ENCODE results near the gene FXN. TPM values are rescaled to one million over a fixed set of nuclear protein-coding genes. Genes with fewer than 3 reads are reported as not detected.

Gene FXN
- total and polyA plus RNA-seq, 2 donors (not counting 1 experiment from before 2014, with no cell fraction given): 8.8 to 9.6 TPM

- H3K4me3 ChIP-seq (ENCODE audit: control extremely low read depth in 1 of 5, extremely low read depth in 1 of 5, insufficient read depth in 1 of 5, low read depth in 2 of 5, low read length in 4 of 5): no peak overlapping the region
- Mint-ChIP-seq H3K9me3 (ENCODE audit: insufficient read depth) (no peaks in the 10 kb centered on the region), H3K27ac (no peak overlapping the region), H3K27me3 (no peaks in the 10 kb centered on the region), H3K4me3 (no peak overlapping the region), H3K4me1 (no peaks in the 10 kb centered on the region)
- no peak for ATAC-seq (ENCODE audit: low read depth)
- H3K27me3 ChIP-seq (replicated peaks in 1 of 4; ENCODE audit: control extremely low read depth in 1 of 4, control insufficient read depth in 3 of 4, insufficient read depth in 4 of 4, low read length in 3 of 4): no peaks in the 10 kb centered on the region
- CTCF ChIA-PET: no interaction called here
- no peaks in the 10 kb centered on the region for H3K9me3 ChIP-seq (ENCODE audit: control extremely low read depth in 1 of 3, control insufficient read depth in 2 of 3, insufficient read depth in 1 of 3, low read length in 2 of 3)
- H3K79me2 ChIP-seq (ENCODE audit: control insufficient read depth, insufficient read depth, low read length): no peaks in the 10 kb centered on the region
- no peak overlapping the region for H3K27ac ChIP-seq (ENCODE audit: low read length in 2 of 2)
- no peak overlapping the region for H3K4me2 ChIP-seq (replicated peaks; ENCODE audit: low read depth, low read length, poor library complexity, severe bottlenecking)
- no peaks in the 10 kb centered on the region for H3K4me1 ChIP-seq (ENCODE audit: control insufficient read depth in 2 of 2, insufficient read depth in 2 of 2, low read length in 2 of 2)
- no peak overlapping the region for H2AFZ ChIP-seq (ENCODE audit: insufficient read depth, low read depth, low read length, poor library complexity, severe bottlenecking)
- TF ChIP-seq, protein P1, sequence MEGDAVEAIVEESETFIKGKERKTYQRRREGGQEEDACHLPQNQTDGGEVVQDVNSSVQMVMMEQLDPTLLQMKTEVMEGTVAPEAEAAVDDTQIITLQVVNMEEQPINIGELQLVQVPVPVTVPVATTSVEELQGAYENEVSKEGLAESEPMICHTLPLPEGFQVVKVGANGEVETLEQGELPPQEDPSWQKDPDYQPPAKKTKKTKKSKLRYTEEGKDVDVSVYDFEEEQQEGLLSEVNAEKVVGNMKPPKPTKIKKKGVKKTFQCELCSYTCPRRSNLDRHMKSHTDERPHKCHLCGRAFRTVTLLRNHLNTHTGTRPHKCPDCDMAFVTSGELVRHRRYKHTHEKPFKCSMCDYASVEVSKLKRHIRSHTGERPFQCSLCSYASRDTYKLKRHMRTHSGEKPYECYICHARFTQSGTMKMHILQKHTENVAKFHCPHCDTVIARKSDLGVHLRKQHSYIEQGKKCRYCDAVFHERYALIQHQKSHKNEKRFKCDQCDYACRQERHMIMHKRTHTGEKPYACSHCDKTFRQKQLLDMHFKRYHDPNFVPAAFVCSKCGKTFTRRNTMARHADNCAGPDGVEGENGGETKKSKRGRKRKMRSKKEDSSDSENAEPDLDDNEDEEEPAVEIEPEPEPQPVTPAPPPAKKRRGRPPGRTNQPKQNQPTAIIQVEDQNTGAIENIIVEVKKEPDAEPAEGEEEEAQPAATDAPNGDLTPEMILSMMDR (IDR thresholded peaks at IDR 0.05): no peak
- no peak for TF ChIP-seq EZH2 (IDR thresholded peaks at IDR 0.05; ENCODE audit: borderline replicate concordance, insufficient read depth, low read depth, low read length, poor library complexity, severe bottlenecking)
- no peak for DNase-seq
- no peaks in the 10 kb centered on the region for H3K36me3 ChIP-seq (replicated peaks in 1 of 2; ENCODE audit: control extremely low read depth in 1 of 2, control insufficient read depth in 1 of 2, extremely low read depth in 1 of 2, insufficient read depth in 2 of 2, low read length in 1 of 2)
- intact Hi-C loops (cut with micrococcal nuclease): no loop called here
- POLR2A ChIA-PET: no interaction called here
- WGBS (ENCODE audit: insufficient coverage): 96% methylated on average over 9 of the region's 9 CpGs
- no peak overlapping the region for H3K9ac ChIP-seq (ENCODE audit: low read length)
- no peaks in the 10 kb centered on the region for H4K20me1 ChIP-seq (ENCODE audit: control insufficient read depth, insufficient read depth, low read length, poor library complexity, severe bottlenecking)
These were observed 104.0 kb downstream of the FXN start for GRCh38 chr9:69139596-69139995.

- intact Hi-C loops (cut with micrococcal nuclease): no loop called here
- no peaks in the 10 kb centered on the region for H3K27me3 Mint-ChIP-seq
These were observed 104.7 kb downstream of the FXN start for GRCh38 chr9:69140123-69140735.

More at GRCh38 chr9:69140123-69140735, 104.7 kb downstream of the FXN start:
- Histone ChIP-seq H3K27ac (ENCODE audit: low read length in 2 of 2) (no peak overlapping the region), H4K20me1 (ENCODE audit: control insufficient read depth, insufficient read depth, low read length, poor library complexity, severe bottlenecking) (no peaks in the 10 kb centered on the region), H3K4me3 (ENCODE audit: control extremely low read depth in 1 of 5, extremely low read depth in 1 of 5, insufficient read depth in 1 of 5, low read depth in 2 of 5, low read length in 4 of 5) (no peak overlapping the region), H3K9ac (ENCODE audit: low read length) (no peak overlapping the region), H3K27me3 (replicated peaks in 1 of 4; ENCODE audit: control extremely low read depth in 1 of 4, control insufficient read depth in 3 of 4, insufficient read depth in 4 of 4, low read length in 3 of 4) (no peaks in the 10 kb centered on the region), H2AFZ (ENCODE audit: insufficient read depth, low read depth, low read length, poor library complexity, severe bottlenecking) (no peak overlapping the region), H3K4me2 (replicated peaks; ENCODE audit: low read depth, low read length, poor library complexity, severe bottlenecking) (no peak overlapping the region), H3K79me2 (ENCODE audit: control insufficient read depth, insufficient read depth, low read length) (no peaks in the 10 kb centered on the region), H3K4me1 (ENCODE audit: control insufficient read depth in 2 of 2, insufficient read depth in 2 of 2, low read length in 2 of 2) (no peaks in the 10 kb centered on the region), H3K36me3 (replicated peaks in 1 of 2; ENCODE audit: control extremely low read depth in 1 of 2, control insufficient read depth in 1 of 2, extremely low read depth in 1 of 2, insufficient read depth in 2 of 2, low read length in 1 of 2) (no peaks in the 10 kb centered on the region), H3K9me3 (ENCODE audit: control extremely low read depth in 1 of 3, control insufficient read depth in 2 of 3, insufficient read depth in 1 of 3, low read length in 2 of 3) (no peaks in the 10 kb centered on the region)
- TF ChIP-seq, protein P1 (IDR thresholded peaks at IDR 0.05): no peak
- no peak for TF ChIP-seq EZH2 (IDR thresholded peaks at IDR 0.05; ENCODE audit: borderline replicate concordance, insufficient read depth, low read depth, low read length, poor library complexity, severe bottlenecking)
- H3K4me1 Mint-ChIP-seq: no peaks in the 10 kb centered on the region
- H3K27ac Mint-ChIP-seq: no peak overlapping the region
- DNase-seq (no peak), ATAC-seq (ENCODE audit: low read depth) (no peak)
- H3K9me3 Mint-ChIP-seq (ENCODE audit: insufficient read depth): no peaks in the 10 kb centered on the region
- POLR2A ChIA-PET: no interaction called here
- CTCF ChIA-PET: no interaction called here
- H3K4me3 Mint-ChIP-seq: no peak overlapping the region
- WGBS (ENCODE audit: insufficient coverage): 100% methylated on average over 1 of the region's 5 CpGs

Data from B cell (primary cell).